CD4-positive, alpha-beta T cell (primary cell): ENCODE data around the gene LMO7. TPM values are rescaled to one million over a fixed set of nuclear protein-coding genes. Genes with fewer than 3 reads are reported as not detected.

Experiments used
- ATAC-seq: fragments of 200-7000 bp; cut with Tn5 transposase; one replicate; pipeline ENCODE4 v1.10.0; 2022; ENCODE audit warnings: mild to moderate bottlenecking; ENCODE audit not compliant: poor library complexity
- CTCF ChIA-PET: fragments of 350-600 bp; sonication (Branson Sonifier 250); formaldehyde crosslinking; loops from one replicate; lab custom pipeline; 2021; ENCODE audit warnings: antibody characterized with exemption, inconsistent platforms; lab: Charles Lee
- POLR2A ChIA-PET: fragments of 350-600 bp; sonication (Branson Sonifier 250); formaldehyde crosslinking; loops from one replicate; lab custom pipeline; 2021; ENCODE audit warnings: antibody characterized with exemption, inconsistent platforms; lab: Charles Lee
- DNase-seq, 14 experiments: peaks; one replicate each; pipeline ENCODE4 v3.0.0-alpha.2; 2013 to 2020; ENCODE audit warnings: mixed read lengths in 2 of 14
- H3K27ac ChIP-seq, 2 donors: one replicate each; pipeline versions ENCODE4 v1.5.1 to v1.7.0; 2013; ENCODE audit warnings: low read length in 2 of 2, low read depth in 1 of 2, mild to moderate bottlenecking in 1 of 2
- H3K27me3 ChIP-seq, 2 experiments: 1 replicate in 1 of 2; 2 replicates in 1 of 2; pipeline versions ENCODE4 v1.6.1 to v1.7.0; 2013; ENCODE audit warnings: low read length in 2 of 2, control low read depth in 1 of 2, mild to moderate bottlenecking in 1 of 2, moderate library complexity in 1 of 2; ENCODE audit not compliant: insufficient read depth in 2 of 2, control insufficient read depth in 1 of 2
- H3K36me3 ChIP-seq: one replicate; pipeline ENCODE4 v1.6.1; 2013; ENCODE audit warnings: low read length, control low read depth; ENCODE audit not compliant: insufficient read depth
- H3K4me1 ChIP-seq: one replicate; pipeline ENCODE4 v1.6.1; 2013; ENCODE audit warnings: low read length, control low read depth; ENCODE audit not compliant: insufficient read depth
- H3K4me3 ChIP-seq: one replicate; pipeline ENCODE4 v1.5.1; 2013; ENCODE audit warnings: mild to moderate bottlenecking, low read length, moderate library complexity
- H3K9me3 ChIP-seq, 2 experiments: 1 replicate in 1 of 2; 2 replicates in 1 of 2; pipeline versions ENCODE4 v1.6.1 to v1.7.0; 2013; ENCODE audit warnings: low read length in 2 of 2, mild to moderate bottlenecking in 2 of 2, control low read depth in 1 of 2, moderate library complexity in 1 of 2; ENCODE audit not compliant: control insufficient read depth in 1 of 2, insufficient read depth in 1 of 2
- H3K27ac Mint-ChIP-seq: one replicate; pipeline ENCODE4 v1.8.0; 2020; ENCODE audit warnings: mixed read lengths
- H3K27me3 Mint-ChIP-seq: one replicate; pipeline ENCODE4 v1.8.0; 2021; ENCODE audit warnings: mixed read lengths
- H3K36me3 Mint-ChIP-seq: one replicate; pipeline ENCODE4 v1.8.0; 2021; ENCODE audit warnings: low read depth, mixed read lengths
- H3K4me1 Mint-ChIP-seq: one replicate; pipeline ENCODE4 v1.8.0; 2021; ENCODE audit warnings: low read depth, mixed read lengths
- H3K4me3 Mint-ChIP-seq: one replicate; pipeline ENCODE4 v1.8.0; 2020; ENCODE audit warnings: mild to moderate bottlenecking, mixed read lengths
- H3K9me3 Mint-ChIP-seq: one replicate; pipeline ENCODE4 v1.8.0; 2020; ENCODE audit warnings: mixed read lengths
- intact Hi-C, 2 experiments: fragments of 100-400 bp; cut with DNase I in 1 of 2; cut with micrococcal nuclease in 1 of 2; formaldehyde crosslinking; loops; one replicate each; pipeline versions ENCODE4 v1.15.1 to v1.9.0; 2023 to 2025; cut with DNase I, micrococcal nuclease
- total RNA-seq, 174 experiments: library from RNA in 2 of 174; stranded (reverse) in 2 of 174; gene quantifications; one replicate each; pipeline ENCODE4 v1.2.3 and lab custom pipeline; 2021 to 2026
- TF ChIP-seq, protein P1 (sequence below): fragments of 200-600 bp; IDR thresholded peaks from one replicate; pipeline ENCODE4 v1.8.0; 2022; ENCODE audit warnings: antibody characterized with exemption, mild to moderate bottlenecking

LMO7 gene
- total RNA-seq, 2 experiments from 2014 or later, result 35.2 to 36.3 TPM

GRCh38 chr13:75645141-75645540, 9.0 kb downstream of the LMO7 start:
- ATAC-seq (no peak), DNase-seq (no peak)
- no peaks in the 10 kb centered on the region for H3K4me1 Mint-ChIP-seq
- no peak overlapping the region for H3K4me3 ChIP-seq
- H3K4me1 ChIP-seq, result no peaks in the 10 kb centered on the region
- H3K27me3 ChIP-seq, result no peaks in the 10 kb centered on the region
- no peaks in the 10 kb centered on the region for H3K27me3 Mint-ChIP-seq
- H3K9me3 Mint-ChIP-seq, result no peaks in the 10 kb centered on the region
- TF ChIP-seq, protein P1, sequence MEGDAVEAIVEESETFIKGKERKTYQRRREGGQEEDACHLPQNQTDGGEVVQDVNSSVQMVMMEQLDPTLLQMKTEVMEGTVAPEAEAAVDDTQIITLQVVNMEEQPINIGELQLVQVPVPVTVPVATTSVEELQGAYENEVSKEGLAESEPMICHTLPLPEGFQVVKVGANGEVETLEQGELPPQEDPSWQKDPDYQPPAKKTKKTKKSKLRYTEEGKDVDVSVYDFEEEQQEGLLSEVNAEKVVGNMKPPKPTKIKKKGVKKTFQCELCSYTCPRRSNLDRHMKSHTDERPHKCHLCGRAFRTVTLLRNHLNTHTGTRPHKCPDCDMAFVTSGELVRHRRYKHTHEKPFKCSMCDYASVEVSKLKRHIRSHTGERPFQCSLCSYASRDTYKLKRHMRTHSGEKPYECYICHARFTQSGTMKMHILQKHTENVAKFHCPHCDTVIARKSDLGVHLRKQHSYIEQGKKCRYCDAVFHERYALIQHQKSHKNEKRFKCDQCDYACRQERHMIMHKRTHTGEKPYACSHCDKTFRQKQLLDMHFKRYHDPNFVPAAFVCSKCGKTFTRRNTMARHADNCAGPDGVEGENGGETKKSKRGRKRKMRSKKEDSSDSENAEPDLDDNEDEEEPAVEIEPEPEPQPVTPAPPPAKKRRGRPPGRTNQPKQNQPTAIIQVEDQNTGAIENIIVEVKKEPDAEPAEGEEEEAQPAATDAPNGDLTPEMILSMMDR, result no peak
- H3K27ac ChIP-seq, result no peak overlapping the region
- ChIA-PET CTCF (no interaction called here), POLR2A (no interaction called here)
- no peak overlapping the region for H3K4me3 Mint-ChIP-seq
- no peaks in the 10 kb centered on the region for H3K36me3 ChIP-seq
- no peak overlapping the region for H3K27ac Mint-ChIP-seq
- H3K36me3 Mint-ChIP-seq, result no peaks in the 10 kb centered on the region
- H3K9me3 ChIP-seq, result no peaks in the 10 kb centered on the region
- intact Hi-C loops, result no loop called here

DNA sequence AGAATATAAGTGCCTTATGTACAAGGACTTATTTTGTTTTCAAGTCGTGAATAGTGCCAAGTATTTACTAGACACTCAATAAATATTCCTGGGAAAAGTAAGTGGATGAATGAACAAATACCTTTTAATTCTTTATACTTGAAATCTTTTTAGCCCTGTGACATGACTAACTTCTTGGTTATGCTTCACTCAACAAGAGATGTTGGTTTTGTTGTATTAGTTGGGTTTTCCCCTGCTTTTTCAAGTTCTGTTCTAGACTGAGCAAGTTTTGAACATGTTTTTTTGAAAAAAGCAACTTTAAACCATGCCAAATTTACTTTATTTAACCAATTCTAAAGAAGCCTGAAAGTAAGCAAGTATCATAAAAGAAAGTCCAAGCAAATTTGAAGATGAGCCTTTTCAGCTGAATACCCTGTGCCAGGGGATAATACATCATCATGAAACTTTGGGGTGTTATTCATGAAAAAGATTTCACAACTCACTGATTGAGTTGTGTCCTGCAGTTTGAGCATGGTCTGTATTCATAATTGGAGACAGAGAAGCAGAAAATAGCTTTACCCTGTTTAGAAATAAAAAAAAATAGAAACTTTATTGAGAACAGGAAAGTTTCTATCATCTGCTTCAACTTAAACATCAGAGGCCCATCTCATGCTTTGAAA, 11.1 kb downstream of the LMO7 start:
- H3K9me3 Mint-ChIP-seq, result no peaks in the 10 kb centered on the region

GRCh38 chr13:75648446-75648845, 12.3 kb downstream of the LMO7 start:
- intact Hi-C loops, result no loop called here
- TF ChIP-seq, protein P1, result no peak
- H3K27me3 Mint-ChIP-seq, result no peaks in the 10 kb centered on the region
- ATAC-seq (no peak), DNase-seq (no peak)
- Histone ChIP-seq H3K9me3 (no peaks in the 10 kb centered on the region), H3K36me3 (no peaks in the 10 kb centered on the region), H3K27ac (no peak overlapping the region), H3K4me3 (no peak overlapping the region), H3K27me3 (no peaks in the 10 kb centered on the region), H3K4me1 (no peaks in the 10 kb centered on the region)
- no peak overlapping the region for H3K4me3 Mint-ChIP-seq
- ChIA-PET POLR2A (no interaction called here), CTCF (no interaction called here)
- no peaks in the 10 kb centered on the region for H3K36me3 Mint-ChIP-seq
- no peak overlapping the region for H3K27ac Mint-ChIP-seq
- no peaks in the 10 kb centered on the region for H3K9me3 Mint-ChIP-seq
- H3K4me1 Mint-ChIP-seq, result no peaks in the 10 kb centered on the region

More for the DNA sequence above, 11.1 kb downstream of the LMO7 start:
- H3K4me3 ChIP-seq, result no peak overlapping the region
- no peak overlapping the region for H3K27ac ChIP-seq
- no peaks in the 10 kb centered on the region for H3K27me3 ChIP-seq
- Mint-ChIP-seq H3K27ac (no peak overlapping the region), H3K36me3 (no peaks in the 10 kb centered on the region), H3K4me1 (no peaks in the 10 kb centered on the region), H3K27me3 (no peaks in the 10 kb centered on the region), H3K4me3 (no peak overlapping the region)
- H3K9me3 ChIP-seq, result no peaks in the 10 kb centered on the region
- no peaks in the 10 kb centered on the region for H3K4me1 ChIP-seq
- DNase-seq, result no peak
- no peak for ATAC-seq
- CTCF ChIA-PET, result interaction anchor here (0.6 kb wide), 1 partner anchor 1111 kb away, joined by 3 read pairs; no protein-coding TSS in a partner anchor
- TF ChIP-seq, protein P1, result no peak
- POLR2A ChIA-PET, result no interaction called here
- no peaks in the 10 kb centered on the region for H3K36me3 ChIP-seq
- intact Hi-C loops, result no loop called here
